KMS-11 (cell line): ENCODE data around the gene EIF3A.
A peak's percentile ranks its signal among the peaks of the same experiment; 100 is the strongest.

Experiments used
- H2AFZ ChIP-seq: fragments of 200-600 bp; sonication (generic); 2 replicates; pipeline ENCODE4 v1.6.1; 2016; ENCODE audit warnings: antibody characterized with exemption, mixed run types, low read depth
- H3K27ac ChIP-seq: fragments of 200-600 bp; sonication (generic); 2 replicates; pipeline ENCODE4 v1.6.1; 2016; ENCODE audit warnings: mild to moderate bottlenecking, mixed run types
- H3K27me3 ChIP-seq: fragments of 200-600 bp; sonication (generic); 2 replicates; pipeline ENCODE4 v1.6.1; 2017; ENCODE audit warnings: mild to moderate bottlenecking, low read depth, mixed run types, moderate library complexity; ENCODE audit not compliant: insufficient read depth
- H3K36me3 ChIP-seq: fragments of 200-600 bp; sonication (generic); 2 replicates; pipeline ENCODE4 v1.6.1; 2017; ENCODE audit warnings: mild to moderate bottlenecking, mixed run types; ENCODE audit not compliant: insufficient read depth
- H3K4me1 ChIP-seq: fragments of 200-600 bp; sonication (generic); 2 replicates; pipeline ENCODE4 v1.6.1; 2016; ENCODE audit warnings: mild to moderate bottlenecking, low read depth, mixed run types; ENCODE audit not compliant: poor library complexity, severe bottlenecking
- H3K4me2 ChIP-seq: fragments of 200-600 bp; sonication (generic); 2 replicates; pipeline ENCODE4 v1.7.0; 2016; ENCODE audit warnings: mild to moderate bottlenecking, mixed run types
- H3K4me3 ChIP-seq: fragments of 200-600 bp; sonication (generic); IDR thresholded peaks from 2 replicates; pipeline ENCODE4 v1.6.1; 2017; ENCODE audit warnings: low read depth, low read length, mixed read lengths; ENCODE audit not compliant: insufficient read depth
- H3K79me2 ChIP-seq: fragments of 200-600 bp; sonication (generic); 2 replicates; pipeline ENCODE4 v1.6.1; 2016; ENCODE audit warnings: low read depth, mixed run types; ENCODE audit not compliant: insufficient read depth
- H3K9ac ChIP-seq: fragments of 200-600 bp; sonication (generic); 2 replicates; pipeline ENCODE4 v1.6.1; 2016; ENCODE audit warnings: mild to moderate bottlenecking, mixed run types
- H4K20me1 ChIP-seq: fragments of 200-600 bp; sonication (generic); 2 replicates; pipeline ENCODE4 v1.6.1; 2016; ENCODE audit warnings: mild to moderate bottlenecking, mixed run types; ENCODE audit not compliant: insufficient read depth
- TF ChIP-seq, protein P1 (sequence below): fragments of 200-600 bp; sonication (generic); conservative IDR thresholded peaks from 2 replicates; pipeline ENCODE4 v1.6.1; 2017; ENCODE audit warnings: low read depth, mild to moderate bottlenecking, antibody characterized with exemption, low read length, moderate library complexity, mixed read lengths

EIF3A gene

DNA sequence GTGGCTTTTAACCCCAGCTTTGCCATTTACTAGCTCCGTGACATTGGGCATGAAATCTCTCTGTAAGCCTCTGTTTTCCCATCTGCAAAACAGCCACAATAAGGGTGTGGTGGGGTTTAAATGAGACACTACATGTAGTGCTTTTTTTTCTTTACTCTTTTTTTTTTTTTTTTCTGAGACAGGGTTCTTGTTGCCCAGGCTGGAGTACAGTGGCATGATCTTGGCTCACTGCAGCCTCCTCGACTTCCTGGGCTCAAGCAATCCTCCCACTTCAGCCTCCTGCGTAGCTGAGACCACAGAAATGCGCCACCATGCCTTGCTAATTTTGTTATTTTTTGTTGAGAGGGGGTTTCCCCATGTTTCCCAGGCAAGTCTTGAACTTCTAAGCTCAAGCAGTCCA lies 15.0 kb upstream of the EIF3A start:
- H3K36me3 ChIP-seq = no peaks in the 10 kb centered on the region
- TF ChIP-seq, protein P1, sequence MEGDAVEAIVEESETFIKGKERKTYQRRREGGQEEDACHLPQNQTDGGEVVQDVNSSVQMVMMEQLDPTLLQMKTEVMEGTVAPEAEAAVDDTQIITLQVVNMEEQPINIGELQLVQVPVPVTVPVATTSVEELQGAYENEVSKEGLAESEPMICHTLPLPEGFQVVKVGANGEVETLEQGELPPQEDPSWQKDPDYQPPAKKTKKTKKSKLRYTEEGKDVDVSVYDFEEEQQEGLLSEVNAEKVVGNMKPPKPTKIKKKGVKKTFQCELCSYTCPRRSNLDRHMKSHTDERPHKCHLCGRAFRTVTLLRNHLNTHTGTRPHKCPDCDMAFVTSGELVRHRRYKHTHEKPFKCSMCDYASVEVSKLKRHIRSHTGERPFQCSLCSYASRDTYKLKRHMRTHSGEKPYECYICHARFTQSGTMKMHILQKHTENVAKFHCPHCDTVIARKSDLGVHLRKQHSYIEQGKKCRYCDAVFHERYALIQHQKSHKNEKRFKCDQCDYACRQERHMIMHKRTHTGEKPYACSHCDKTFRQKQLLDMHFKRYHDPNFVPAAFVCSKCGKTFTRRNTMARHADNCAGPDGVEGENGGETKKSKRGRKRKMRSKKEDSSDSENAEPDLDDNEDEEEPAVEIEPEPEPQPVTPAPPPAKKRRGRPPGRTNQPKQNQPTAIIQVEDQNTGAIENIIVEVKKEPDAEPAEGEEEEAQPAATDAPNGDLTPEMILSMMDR = no peak
- H3K9ac ChIP-seq = no peak overlapping the region
- H3K79me2 ChIP-seq = no peaks in the 10 kb centered on the region
- H2AFZ ChIP-seq = no peak overlapping the region
- peaks cover 31% of the 10 kb centered on the region for H3K4me1 ChIP-seq
- H3K4me3 ChIP-seq = no peak overlapping the region
- no peaks in the 10 kb centered on the region for H3K27me3 ChIP-seq
- H3K4me2 ChIP-seq = 0 out of 2 replicates have a peak overlapping the region, but pooled peaks have one; percentile 9
- no peak overlapping the region for H3K27ac ChIP-seq
- no peaks in the 10 kb centered on the region for H4K20me1 ChIP-seq

DNA sequence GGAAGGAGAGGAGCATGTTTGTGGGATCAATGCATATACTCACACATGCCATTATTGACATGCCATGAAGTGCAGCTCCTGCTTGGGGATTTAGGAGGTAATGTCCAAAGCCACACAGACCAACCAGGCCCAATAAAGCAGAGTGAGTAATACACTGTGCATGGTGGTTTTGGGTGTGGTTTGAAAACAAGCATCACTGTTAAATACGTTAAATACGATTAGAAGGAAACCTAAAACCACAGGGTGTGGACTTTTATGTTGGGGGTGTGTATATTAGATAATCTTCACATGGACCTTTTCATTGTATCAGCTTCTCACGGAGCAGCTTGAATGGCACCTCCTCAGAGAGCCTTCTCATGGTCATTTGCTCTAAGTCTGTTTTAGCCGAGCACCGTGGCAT lies 10.4 kb upstream of the EIF3A start:
- H3K4me2 ChIP-seq = peak overlapping the region; percentile 70
- peak overlapping the region; percentile 2; the same call in 1 of the 2 replicates for H3K9ac ChIP-seq
- H4K20me1 ChIP-seq = no peaks in the 10 kb centered on the region
- TF ChIP-seq, protein P1 = no peak
- no peaks in the 10 kb centered on the region for H3K36me3 ChIP-seq
- H3K27ac ChIP-seq = peak overlapping the region; percentile 58
- peak overlapping the region; percentile 51; the same call in 1 of the 2 replicates for H2AFZ ChIP-seq
- no peak overlapping the region for H3K4me3 ChIP-seq
- H3K79me2 ChIP-seq = no peaks in the 10 kb centered on the region
- H3K4me1 ChIP-seq = peaks cover 67% of the 10 kb centered on the region
- no peaks in the 10 kb centered on the region for H3K27me3 ChIP-seq

DNA sequence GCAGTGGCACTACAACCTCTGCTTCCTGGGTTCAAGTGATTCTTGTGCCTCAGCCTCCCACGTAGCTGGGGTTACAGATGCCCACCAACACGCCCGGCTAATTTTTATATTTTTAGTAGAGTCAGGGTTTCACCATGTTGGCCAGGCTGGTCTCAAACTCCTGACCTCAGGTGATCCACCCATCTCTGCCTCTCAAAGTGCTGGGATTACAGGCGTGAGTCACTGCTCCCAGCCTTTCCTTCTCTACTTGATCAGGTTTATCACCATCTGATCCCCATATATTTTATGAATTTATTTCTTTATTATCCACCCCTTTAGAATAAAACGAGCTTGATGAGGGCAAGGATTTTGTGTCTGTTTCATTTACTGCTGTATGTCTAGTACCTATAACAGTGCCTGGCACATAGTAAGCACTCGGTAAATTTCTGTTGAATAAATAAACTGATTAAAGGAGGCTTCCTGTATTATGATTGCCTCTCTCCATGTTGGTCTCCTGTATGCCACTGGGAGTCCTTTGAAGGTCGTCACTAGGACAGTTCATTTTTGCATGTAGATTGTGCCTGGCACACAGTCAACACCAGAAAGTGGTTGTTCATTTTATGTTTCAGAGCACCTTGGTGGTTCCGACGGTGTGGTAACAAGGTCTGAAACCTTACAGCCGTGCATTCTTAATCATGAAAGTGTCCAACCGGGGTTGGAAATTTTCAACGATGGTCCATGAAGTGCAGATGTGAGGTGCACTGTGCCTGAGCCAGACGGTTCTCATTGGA lies 9.6 kb upstream of the EIF3A start:
- H3K4me2 ChIP-seq = peak overlapping the region; percentile 70
- H3K36me3 ChIP-seq = no peaks in the 10 kb centered on the region
- no peak overlapping the region for H3K4me3 ChIP-seq
- H3K27ac ChIP-seq = peak overlapping the region; percentile 58
- no peaks in the 10 kb centered on the region for H3K79me2 ChIP-seq
- H2AFZ ChIP-seq = peak overlapping the region; percentile 51; the same call in 1 of the 2 replicates
- no peaks in the 10 kb centered on the region for H3K27me3 ChIP-seq
- TF ChIP-seq, protein P1 = no peak
- H4K20me1 ChIP-seq = no peaks in the 10 kb centered on the region
- peaks cover 64% of the 10 kb centered on the region for H3K4me1 ChIP-seq
- peak overlapping the region; percentile 2; the same call in 1 of the 2 replicates for H3K9ac ChIP-seq

DNA sequence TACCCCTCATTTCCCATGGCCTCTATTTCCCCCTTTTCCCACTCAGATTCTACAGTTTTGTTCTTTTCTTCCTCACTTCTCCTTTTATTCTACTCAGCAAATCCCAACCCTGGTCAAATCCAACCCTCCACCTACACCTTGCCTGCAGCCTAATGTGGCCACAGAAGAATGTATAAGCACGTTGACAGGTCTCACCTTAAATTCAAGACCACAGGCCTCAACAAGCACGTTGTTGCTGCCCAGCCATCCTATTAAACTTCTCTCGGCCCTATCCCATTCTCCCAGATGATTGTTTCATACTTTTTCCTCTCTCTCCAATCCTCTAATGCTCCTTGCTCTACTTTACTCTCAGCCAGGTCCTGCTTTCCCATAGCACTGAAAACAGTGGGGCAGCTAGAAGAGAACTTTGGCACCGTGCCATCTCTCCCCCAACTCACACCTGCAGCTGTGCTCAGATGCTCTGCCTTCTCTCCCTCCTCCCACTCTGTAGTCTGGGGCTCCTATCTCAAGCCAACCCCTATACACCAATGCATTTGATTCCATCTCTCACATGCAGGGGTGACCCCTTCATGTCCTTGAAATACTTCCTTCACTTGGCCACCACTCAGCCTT lies 6.8 kb upstream of the EIF3A start:
- Histone ChIP-seq H2AFZ (no peak overlapping the region), H3K27me3 (no peaks in the 10 kb centered on the region), H3K4me2 (peak overlapping the region; percentile 37; the same call in 1 of the 2 replicates), H3K9ac (no peak overlapping the region), H4K20me1 (no peaks in the 10 kb centered on the region), H3K36me3 (no peaks in the 10 kb centered on the region), H3K4me3 (no peak overlapping the region), H3K79me2 (no peaks in the 10 kb centered on the region), H3K27ac (no peak overlapping the region; the same call in 1 of the 2 replicates), H3K4me1 (peaks cover 58% of the 10 kb centered on the region)
- TF ChIP-seq, protein P1 = no peak
